ENCODE measurements around the gene RADIL.
"Not testable (repeated sequence)": the region's sequence is repeated elsewhere in the genome, so short reads cannot be mapped to it uniquely, and the experiment has no call there.

Gene RADIL

DNA sequence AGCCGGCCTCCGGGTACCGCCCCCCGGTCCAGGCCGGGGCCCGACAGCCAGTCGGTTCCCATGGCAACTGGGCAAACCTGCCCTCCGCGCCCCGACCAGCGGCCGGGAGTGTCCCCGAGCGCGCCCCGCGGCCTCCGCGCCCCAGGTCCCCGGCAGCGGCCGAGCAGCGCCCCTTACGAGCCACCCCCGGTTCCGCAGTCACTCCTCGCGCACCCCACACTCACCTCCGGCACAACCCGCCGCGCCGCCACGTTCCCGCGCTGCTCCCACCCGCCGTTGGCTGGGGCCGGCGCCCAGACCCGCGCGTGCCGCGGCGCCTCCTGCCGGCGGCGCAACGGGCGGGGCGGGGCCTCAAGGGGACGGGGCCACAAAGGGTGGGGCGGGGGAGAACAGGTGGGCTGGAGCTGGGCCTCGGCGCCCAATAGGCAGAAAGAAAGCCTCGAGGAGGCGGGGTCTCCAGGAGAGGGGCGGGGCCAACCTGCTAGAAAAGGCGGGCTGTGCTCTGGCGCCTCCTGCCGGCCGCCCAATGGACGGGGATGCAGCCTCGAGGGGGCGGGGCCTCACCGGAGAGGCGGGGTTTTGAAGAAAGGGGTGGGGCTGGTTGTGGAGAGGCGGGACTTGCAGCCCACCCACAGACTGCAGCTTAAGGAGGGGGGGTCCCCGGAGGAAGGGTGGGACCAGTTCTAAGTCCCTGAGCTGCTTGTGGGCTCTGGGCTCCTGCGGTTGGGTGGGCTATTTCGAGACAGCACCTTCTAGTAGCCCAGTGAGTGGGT lies at the start of gene RADIL:
TSS of gene RADIL (minus strand) at position 345 of the 773 bp plus-strand sequence. CDS start 5,577 bp downstream, outside the sequence.
- peak; percentile 49 for DNase-seq

GRCh38 chr7:4931943-4932342 lies 48.4 kb upstream of the RADIL start:
- no peak for DNase-seq

GRCh38 chr7:4929005-4929404 lies 45.5 kb upstream of the RADIL start:
- no peak for DNase-seq

DNA sequence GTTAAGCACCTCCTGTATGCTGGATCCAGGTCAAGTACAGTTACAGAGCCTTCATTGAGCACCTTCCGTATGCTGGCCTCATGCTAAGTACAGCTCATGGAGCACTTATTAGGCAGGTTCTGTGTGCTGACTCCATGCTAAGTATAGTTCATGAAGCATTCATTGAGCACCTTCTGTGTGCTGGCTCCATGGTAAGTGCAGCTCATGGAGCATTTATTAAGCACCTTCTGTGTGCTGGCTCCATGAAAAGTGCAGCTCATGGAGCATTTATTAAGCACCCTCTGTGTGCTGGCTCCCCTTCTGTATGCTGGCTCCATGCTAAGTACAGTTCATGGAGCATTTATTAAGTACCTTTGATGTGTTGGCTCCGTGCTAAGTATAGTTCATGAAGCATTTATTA lies 44.9 kb upstream of the RADIL start:
- DNase-seq = no peak

GRCh38 chr7:4919969-4920766 lies 36.7 kb upstream of the RADIL start:
- no peak for DNase-seq

DNA sequence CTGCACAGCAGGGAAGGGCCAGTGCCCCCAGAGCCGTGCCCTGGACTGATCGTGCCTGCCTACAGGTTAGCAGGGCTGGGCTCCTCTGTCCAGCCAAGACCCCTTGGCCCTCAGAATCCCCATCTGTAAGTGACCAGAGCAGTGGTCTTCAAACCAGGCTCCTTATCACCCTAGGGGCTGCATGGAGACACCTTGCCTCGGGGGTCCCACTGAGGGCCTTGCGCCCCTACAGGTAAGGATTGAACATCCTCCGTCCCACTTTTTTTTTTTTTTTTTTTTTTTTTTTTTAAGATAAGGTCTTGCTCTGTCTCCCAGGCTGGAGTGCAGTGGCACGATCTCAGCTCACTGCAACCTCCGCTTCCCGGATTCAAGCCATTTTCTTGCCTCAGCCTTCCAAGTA lies 32.6 kb upstream of the RADIL start:
- no peak for DNase-seq

DNA sequence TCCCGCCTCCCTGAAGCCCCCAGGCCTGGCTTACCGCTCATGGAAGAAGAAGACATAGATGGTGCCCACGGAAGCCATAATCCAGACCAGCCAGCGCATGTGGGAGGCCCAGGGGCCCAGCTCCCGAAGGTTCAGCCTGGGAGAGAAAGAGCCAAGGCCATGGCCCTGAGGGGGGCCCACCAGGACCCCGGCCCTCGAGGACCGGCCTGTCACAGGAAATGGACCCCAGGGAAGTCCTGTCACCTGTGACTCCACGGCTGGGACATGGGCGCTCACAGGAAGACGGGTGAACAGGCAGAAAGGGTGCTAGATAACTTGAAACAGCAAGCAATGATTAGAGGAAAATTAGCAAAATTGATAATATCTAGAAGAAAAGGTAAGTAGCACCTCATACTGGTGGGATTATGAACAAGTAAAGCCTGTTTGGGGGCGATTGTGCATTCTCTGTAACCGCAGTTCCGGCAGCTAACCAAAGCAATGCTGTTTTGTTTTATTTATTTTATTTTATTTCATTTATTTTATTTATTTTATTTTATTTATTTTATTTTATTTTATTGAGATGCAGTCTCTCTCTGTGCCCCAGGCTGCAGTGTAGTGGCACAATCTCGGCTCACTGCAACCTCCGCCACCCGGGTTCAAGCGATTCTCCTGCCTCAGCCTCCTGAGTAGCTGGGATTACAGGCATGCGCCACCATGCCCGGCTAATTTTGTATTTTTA lies 27.8 kb upstream of the RADIL start:
- no peak for DNase-seq

GRCh38 chr7:4906682-4907081 lies 23.2 kb upstream of the RADIL start:
- DNase-seq = no peak

GRCh38 chr7:4905171-4905570 lies 21.7 kb upstream of the RADIL start:
- DNase-seq = no peak

GRCh38 chr7:4904346-4904745 lies 20.8 kb upstream of the RADIL start:
- no peak for DNase-seq

DNA sequence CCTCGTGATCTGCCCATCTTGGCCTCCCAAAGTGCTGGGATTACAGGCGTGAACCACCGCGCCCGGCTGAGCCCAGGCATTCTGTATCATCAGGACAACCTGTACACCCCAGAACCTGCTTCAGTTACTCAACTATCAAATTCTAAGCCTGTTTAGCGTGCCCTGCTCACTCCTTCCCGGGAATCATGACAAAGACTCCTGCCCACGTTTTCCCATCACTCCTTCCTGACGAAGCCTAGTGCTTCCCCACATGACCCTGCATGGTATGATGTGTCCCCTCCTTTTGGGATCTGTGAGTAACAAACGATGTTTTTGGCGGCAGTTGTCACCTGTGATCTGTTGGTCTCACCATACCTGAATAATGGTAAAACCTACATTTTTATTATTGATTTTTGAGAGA lies 12.2 kb upstream of the RADIL start:
- DNase-seq = no peak

- no peak for DNase-seq
These were observed 11.0 kb upstream of the RADIL start for GRCh38 chr7:4894482-4894881.

DNA sequence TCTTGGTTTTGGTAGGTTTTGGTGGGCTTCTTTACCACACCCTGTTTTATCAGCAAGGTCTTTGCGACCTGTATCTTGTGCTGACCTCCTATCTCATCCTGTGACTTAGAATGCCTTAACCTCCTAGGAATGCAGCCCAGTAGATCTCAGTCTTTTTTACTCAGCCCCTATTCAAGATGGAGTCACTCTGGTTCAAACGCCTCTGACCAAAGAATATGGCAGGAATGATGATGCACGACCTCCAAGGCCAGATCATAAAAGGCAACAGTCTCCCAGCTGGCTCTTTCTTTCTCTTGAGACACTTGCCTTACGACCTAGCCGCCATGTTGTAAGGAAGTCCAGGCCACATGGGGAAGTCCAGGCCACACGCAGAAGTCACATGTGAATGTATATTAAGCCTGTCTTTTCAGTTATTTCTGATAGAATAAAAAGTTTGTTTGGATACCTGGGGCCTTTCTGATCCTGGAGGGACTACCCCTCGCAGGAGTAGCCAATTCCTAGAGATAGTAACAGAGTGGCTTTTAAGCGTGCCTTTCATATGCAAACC lies 10.5 kb upstream of the RADIL start:
- no peak for DNase-seq

GRCh38 chr7:4893188-4893587 lies 9.7 kb upstream of the RADIL start:
- not testable (repeated sequence) for DNase-seq

DNA sequence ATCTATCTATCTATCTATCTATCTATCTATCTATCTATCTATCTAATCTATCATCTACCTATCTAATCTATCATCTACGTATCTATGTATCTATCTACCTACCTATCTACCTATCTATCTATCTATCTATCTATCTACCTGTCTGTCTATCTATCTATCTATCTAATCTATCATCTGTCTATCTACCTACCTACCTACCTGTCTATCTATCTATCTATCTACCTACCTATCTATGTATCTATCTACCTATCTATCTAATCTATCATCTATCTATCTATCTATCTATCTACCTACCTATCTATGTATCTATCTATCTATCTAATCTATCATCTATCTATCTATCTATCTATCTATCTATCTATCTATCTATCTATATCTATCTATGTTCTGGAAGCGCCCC lies 8.0 kb upstream of the RADIL start:
- not testable (repeated sequence) for DNase-seq

GRCh38 chr7:4889682-4890081 lies 6.2 kb upstream of the RADIL start:
- DNase-seq = no peak

GRCh38 chr7:4888161-4888560 lies 4.6 kb upstream of the RADIL start:
- no peak for DNase-seq

- no peak for DNase-seq
These were observed 3.2 kb upstream of the RADIL start for GRCh38 chr7:4886671-4887070.

GRCh38 chr7:4885317-4885807 lies 1.8 kb upstream of the RADIL start:
- no peak for DNase-seq

GRCh38 chr7:4884164-4884563 lies 648 bp upstream of the RADIL start:
- DNase-seq = no peak

DNA sequence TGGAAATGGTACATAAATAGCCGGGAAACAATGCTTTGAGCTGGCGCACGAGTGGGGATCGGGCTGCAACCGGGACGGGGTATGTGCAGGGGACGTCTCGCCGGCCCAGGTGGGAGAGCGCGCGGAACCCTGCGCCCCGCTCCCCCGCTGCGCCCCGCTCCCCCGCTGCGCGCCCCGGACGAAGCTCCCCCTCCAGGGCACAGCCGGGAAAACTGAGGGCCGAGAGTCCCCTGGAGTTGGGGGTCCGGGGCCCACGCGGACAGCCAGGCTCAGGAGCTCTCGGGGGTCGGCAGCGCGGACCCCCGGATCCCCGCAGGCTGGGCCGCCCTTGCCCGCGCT lies 514 bp downstream of the RADIL start:
- no peak for DNase-seq

DNA sequence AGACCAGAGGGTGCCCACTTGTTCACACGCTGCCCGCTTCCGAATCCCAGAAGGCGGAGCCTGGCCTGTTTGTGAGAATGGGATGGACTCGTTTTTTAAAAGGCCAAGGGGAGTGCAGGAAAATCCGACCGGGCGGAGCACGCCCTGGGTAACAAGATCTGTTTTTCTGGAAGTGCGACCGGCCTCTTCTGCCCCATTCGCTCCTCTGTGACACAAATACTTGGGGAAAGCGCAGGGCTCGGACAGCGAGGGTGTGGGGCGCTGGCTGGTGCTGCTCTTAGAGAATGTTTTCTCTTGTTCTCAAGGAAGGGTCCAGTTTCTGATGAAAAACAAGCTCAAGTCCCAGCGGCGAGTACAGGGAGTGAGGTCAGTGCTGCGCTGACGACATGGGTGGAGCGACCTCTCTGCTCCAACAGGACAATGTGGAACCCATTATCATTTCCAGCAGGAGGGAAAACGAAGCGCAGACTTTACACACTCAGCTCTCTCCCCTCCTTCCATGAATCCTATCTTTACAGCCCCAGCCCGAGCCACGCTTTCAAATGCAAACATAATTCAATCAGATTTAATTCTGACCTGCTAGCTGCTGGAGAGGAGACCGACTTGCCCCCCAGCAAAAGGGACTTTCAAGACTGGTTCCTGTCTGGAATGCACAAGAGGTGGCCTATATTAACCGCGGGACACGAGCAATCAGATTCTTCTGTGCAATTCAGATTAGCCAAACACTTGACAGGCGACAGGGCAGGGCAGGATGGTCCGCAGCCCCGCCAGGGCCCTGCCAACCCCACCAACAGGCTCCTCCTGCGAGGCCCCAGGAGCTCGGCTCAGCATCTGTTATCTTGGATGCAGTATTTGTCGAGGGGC lies 1.1 kb downstream of the RADIL start:
- DNase-seq = peak; percentile 43

Measured in HCEC 1CT (cell line).